Measurements from ENCODE around the gene GPR87. TPM values are rescaled to one million over a fixed set of nuclear protein-coding genes. Genes with fewer than 3 reads are reported as not detected.

GPR87 gene
- total RNA-seq, 1 donor from 2014 or later = not detected

DNA sequence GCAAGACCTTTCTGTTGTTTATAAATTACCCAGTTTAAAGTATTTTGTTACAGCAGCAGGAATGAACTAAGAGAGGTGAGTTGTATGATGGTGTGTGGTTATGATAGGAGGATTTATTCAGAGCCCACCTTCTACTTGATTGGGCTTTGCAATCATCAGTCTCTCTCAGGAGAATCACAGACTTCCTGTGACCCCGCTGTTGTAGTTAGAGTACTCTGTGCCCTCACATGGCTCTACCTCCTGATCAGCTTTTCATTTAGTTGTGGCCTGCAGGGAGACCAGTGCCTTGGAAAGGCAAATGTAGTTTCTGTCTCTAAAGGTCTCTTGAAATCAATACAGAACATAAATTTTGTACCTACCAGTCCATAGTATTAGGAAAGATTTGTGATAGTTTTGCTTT lies 30.7 kb downstream of the GPR87 start:
- no peaks in the 10 kb centered on the region for H3K36me3 Mint-ChIP-seq (ENCODE audit: low read depth)
- H3K4me1 Mint-ChIP-seq = no peaks in the 10 kb centered on the region
- no peaks in the 10 kb centered on the region for H3K27me3 Mint-ChIP-seq (ENCODE audit: low read depth)
- TF ChIP-seq, protein P1, sequence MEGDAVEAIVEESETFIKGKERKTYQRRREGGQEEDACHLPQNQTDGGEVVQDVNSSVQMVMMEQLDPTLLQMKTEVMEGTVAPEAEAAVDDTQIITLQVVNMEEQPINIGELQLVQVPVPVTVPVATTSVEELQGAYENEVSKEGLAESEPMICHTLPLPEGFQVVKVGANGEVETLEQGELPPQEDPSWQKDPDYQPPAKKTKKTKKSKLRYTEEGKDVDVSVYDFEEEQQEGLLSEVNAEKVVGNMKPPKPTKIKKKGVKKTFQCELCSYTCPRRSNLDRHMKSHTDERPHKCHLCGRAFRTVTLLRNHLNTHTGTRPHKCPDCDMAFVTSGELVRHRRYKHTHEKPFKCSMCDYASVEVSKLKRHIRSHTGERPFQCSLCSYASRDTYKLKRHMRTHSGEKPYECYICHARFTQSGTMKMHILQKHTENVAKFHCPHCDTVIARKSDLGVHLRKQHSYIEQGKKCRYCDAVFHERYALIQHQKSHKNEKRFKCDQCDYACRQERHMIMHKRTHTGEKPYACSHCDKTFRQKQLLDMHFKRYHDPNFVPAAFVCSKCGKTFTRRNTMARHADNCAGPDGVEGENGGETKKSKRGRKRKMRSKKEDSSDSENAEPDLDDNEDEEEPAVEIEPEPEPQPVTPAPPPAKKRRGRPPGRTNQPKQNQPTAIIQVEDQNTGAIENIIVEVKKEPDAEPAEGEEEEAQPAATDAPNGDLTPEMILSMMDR (conservative IDR thresholded peaks at IDR 0.05) = no peak
- no peak overlapping the region for H3K4me3 Mint-ChIP-seq
- no peaks in the 10 kb centered on the region for H3K9me3 Mint-ChIP-seq
- DNase-seq (ENCODE audit: low read depth, low spot score) = no peak
- no peak overlapping the region for H3K27ac Mint-ChIP-seq (ENCODE audit: unreplicated experiment)

DNA sequence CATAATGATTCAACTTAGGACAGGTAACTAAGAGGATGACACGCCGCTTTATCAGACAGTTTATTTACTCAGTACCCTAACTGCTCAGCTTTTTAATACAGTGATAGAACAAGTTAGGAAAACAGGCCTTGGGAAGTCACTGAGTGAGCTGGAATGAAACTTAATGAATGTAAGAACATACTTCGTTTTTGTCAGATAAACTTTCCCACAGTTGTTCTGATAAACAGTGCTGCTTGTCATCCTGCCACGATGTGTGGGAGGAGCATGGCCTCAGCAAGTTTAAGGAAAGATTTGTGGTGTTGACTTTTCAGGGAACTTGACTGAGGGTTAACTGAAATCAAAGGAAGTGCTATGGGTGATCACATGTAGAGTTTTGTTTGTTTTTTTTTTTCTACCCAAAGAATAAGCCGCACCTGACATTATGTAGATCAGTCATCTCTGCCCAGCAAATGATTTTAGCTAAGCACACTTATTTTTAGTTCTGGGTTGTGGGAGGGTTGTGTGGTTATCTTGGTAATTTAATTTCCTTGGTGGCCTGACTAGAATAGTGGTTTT lies 32.6 kb downstream of the GPR87 start:
- no peaks in the 10 kb centered on the region for H3K27me3 Mint-ChIP-seq (ENCODE audit: low read depth)
- no peak overlapping the region for H3K4me3 Mint-ChIP-seq
- no peaks in the 10 kb centered on the region for H3K36me3 Mint-ChIP-seq (ENCODE audit: low read depth)
- no peak for DNase-seq (ENCODE audit: low read depth, low spot score)
- H3K9me3 Mint-ChIP-seq = no peaks in the 10 kb centered on the region
- H3K27ac Mint-ChIP-seq (ENCODE audit: unreplicated experiment) = no peak overlapping the region
- no peaks in the 10 kb centered on the region for H3K4me1 Mint-ChIP-seq
- TF ChIP-seq, protein P1 (conservative IDR thresholded peaks at IDR 0.05) = no peak

DNA sequence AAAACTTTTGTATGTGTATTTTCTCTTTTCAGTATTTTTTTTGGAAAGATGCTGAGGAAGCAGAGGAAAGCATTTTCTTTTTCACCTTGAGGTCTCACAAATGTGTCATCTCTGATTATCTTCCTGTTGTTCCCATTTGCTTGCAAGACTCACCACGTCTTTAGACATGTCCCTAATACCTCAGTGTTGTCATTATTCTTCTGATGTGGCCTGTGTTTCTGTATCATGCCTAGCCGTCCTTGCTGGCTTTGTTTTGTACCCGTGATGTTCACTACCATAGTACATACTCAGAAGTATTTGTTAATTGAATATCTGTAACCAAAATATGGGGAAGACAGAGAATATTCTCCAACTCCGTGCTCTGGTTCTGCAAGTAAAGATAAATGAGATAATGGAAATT lies 33.2 kb downstream of the GPR87 start:
- no peak overlapping the region for H3K4me3 Mint-ChIP-seq
- TF ChIP-seq, protein P1 (conservative IDR thresholded peaks at IDR 0.05) = no peak
- no peaks in the 10 kb centered on the region for H3K9me3 Mint-ChIP-seq
- no peak for DNase-seq (ENCODE audit: low read depth, low spot score)
- no peak overlapping the region for H3K27ac Mint-ChIP-seq (ENCODE audit: unreplicated experiment)
- H3K4me1 Mint-ChIP-seq = no peaks in the 10 kb centered on the region
- no peaks in the 10 kb centered on the region for H3K36me3 Mint-ChIP-seq (ENCODE audit: low read depth)
- H3K27me3 Mint-ChIP-seq (ENCODE audit: low read depth) = no peaks in the 10 kb centered on the region

DNA sequence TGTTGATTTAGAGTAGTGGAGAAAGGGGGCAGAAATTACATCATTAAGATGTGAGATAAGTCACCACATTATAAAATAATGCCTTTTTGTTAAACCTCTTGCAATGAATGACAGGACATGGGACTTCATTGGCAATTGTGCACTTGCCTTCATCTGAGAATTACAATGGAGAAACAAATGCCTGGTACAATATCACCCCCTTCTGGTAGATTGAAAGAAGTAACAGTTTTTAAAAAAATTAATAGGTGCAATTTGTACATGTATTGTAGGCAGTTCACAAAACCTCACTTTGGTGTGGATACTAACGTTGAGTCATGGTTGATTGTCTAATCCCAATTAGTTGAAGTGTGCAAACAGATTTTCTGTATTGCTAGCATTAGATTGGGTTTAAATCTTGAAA lies 33.7 kb downstream of the GPR87 start:
- H3K9me3 Mint-ChIP-seq = no peaks in the 10 kb centered on the region
- H3K4me3 Mint-ChIP-seq = no peak overlapping the region
- TF ChIP-seq, protein P1 (conservative IDR thresholded peaks at IDR 0.05) = peak; percentile 86
- no peak overlapping the region for H3K27ac Mint-ChIP-seq (ENCODE audit: unreplicated experiment)
- H3K36me3 Mint-ChIP-seq (ENCODE audit: low read depth) = no peaks in the 10 kb centered on the region
- H3K27me3 Mint-ChIP-seq (ENCODE audit: low read depth) = no peaks in the 10 kb centered on the region
- no peak for DNase-seq (ENCODE audit: low read depth, low spot score)
- no peaks in the 10 kb centered on the region for H3K4me1 Mint-ChIP-seq

DNA sequence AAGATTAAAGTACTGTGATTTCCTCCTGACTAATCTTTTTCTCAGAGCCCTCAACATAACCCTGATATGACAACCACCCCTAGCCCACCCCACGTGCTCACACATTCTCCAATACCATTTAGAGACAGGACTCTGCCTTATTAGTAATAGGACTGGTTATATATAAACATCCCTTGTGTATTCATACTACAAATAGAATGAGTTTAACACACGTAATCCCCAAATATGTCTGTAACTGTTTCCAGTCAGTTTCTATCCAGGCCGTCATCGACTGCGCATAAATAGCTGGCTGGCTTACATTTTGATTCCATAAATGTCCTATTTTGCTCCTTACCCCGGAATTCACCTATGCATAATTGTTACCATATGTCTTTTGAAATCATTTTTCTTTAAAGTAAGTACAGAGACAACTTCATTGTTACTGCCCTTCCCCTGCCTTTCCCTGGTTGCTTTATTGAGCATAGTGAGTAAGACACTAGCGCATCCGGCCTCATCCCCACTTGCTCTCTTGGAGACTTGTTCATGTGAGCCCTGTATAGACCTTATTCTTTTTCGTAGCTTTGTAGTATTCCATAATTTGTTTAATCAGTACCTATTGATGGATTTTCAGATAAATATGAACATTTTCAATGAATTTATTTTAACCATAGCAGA lies 34.8 kb downstream of the GPR87 start:
- Mint-ChIP-seq H3K27ac (ENCODE audit: unreplicated experiment) (no peak overlapping the region), H3K27me3 (ENCODE audit: low read depth) (no peaks in the 10 kb centered on the region), H3K4me3 (no peak overlapping the region), H3K4me1 (no peaks in the 10 kb centered on the region), H3K36me3 (ENCODE audit: low read depth) (no peaks in the 10 kb centered on the region), H3K9me3 (no peaks in the 10 kb centered on the region)
- TF ChIP-seq, protein P1 (conservative IDR thresholded peaks at IDR 0.05) = no peak
- DNase-seq (ENCODE audit: low read depth, low spot score) = no peak
